CD14-positive monocyte (primary cell): ENCODE data around the gene PPEF1. TPM values are rescaled to one million over a fixed set of nuclear protein-coding genes. Genes with fewer than 3 reads are reported as not detected.

ENCODE experiments used
- DNase-seq, 3 donors: peaks; one replicate each; pipeline ENCODE4 v3.0.0-alpha.2; 2011 to 2022
- H2AFZ ChIP-seq: 2 replicates; pipeline ENCODE4 v1.6.0; 2012; ENCODE audit warnings: mild to moderate bottlenecking, low read depth, low read length, inconsistent platforms; ENCODE audit not compliant: insufficient read depth, poor library complexity, severe bottlenecking
- H3K27ac ChIP-seq, 2 donors: 1 replicate in 1 of 2; 2 replicates in 1 of 2; pipeline ENCODE4 v1.5.1; 2012 to 2013; ENCODE audit warnings: low read length in 2 of 2, control low read depth in 1 of 2, inconsistent platforms in 1 of 2, low read depth in 1 of 2, mild to moderate bottlenecking in 1 of 2
- H3K27me3 ChIP-seq, 2 donors: one replicate each; pipeline versions ENCODE4 v1.6.0 to v1.6.1; 2011 to 2013; ENCODE audit warnings: low read length in 2 of 2; ENCODE audit not compliant: control insufficient read depth in 2 of 2, insufficient read depth in 2 of 2
- H3K36me3 ChIP-seq, 2 donors: replicated peaks in 1 of 2; 1 replicate in 1 of 2; 2 replicates in 1 of 2; pipeline versions ENCODE4 v1.5.1 to v1.6.1; 2012 to 2013; ENCODE audit warnings: low read length in 2 of 2, control low read depth in 1 of 2, inconsistent platforms in 1 of 2, mild to moderate bottlenecking in 1 of 2; ENCODE audit not compliant: insufficient read depth in 2 of 2, control insufficient read depth in 1 of 2
- H3K4me1 ChIP-seq, 2 donors: 1 replicate in 1 of 2; 2 replicates in 1 of 2; pipeline versions ENCODE4 v1.5.1 to v1.6.1; 2012 to 2013; ENCODE audit warnings: low read length in 2 of 2, control low read depth in 1 of 2, inconsistent platforms in 1 of 2, mild to moderate bottlenecking in 1 of 2, moderate library complexity in 1 of 2; ENCODE audit not compliant: insufficient read depth in 2 of 2, control insufficient read depth in 1 of 2
- H3K4me2 ChIP-seq: replicated peaks from 2 replicates; pipeline ENCODE3; 2012; ENCODE audit warnings: low read length, moderate library complexity, mild to moderate bottlenecking; ENCODE audit not compliant: poor library complexity, severe bottlenecking; ENCODE audit errors: extremely low read depth
- H3K4me3 ChIP-seq, 3 experiments: fragments of 200-600 bp in 1 of 3; sonication (generic) in 1 of 3; replicated peaks in 1 of 3; 1 replicate in 2 of 3; 2 replicates in 1 of 3; pipeline ENCODE4 v1.5.1; 2011 to 2013; ENCODE audit warnings: low read length in 3 of 3, mild to moderate bottlenecking in 3 of 3, control low read depth in 2 of 3, low read depth in 2 of 3, inconsistent platforms in 1 of 3, moderate library complexity in 1 of 3
- H3K79me2 ChIP-seq: 2 replicates; pipeline ENCODE4 v1.6.0; 2012; ENCODE audit warnings: mild to moderate bottlenecking, control low read depth, inconsistent platforms, low read length, moderate library complexity; ENCODE audit not compliant: insufficient read depth
- H3K9ac ChIP-seq: 2 replicates; pipeline ENCODE4 v1.6.0; 2017; ENCODE audit warnings: low read length, mild to moderate bottlenecking; ENCODE audit not compliant: insufficient read depth, poor library complexity, severe bottlenecking
- H3K9me3 ChIP-seq, 2 donors: replicated peaks in 1 of 2; 1 replicate in 1 of 2; 2 replicates in 1 of 2; pipeline versions ENCODE4 v1.5.1 to v1.6.1; 2012 to 2013; ENCODE audit warnings: low read length in 2 of 2, control low read depth in 1 of 2; ENCODE audit not compliant: control insufficient read depth in 1 of 2, insufficient read depth in 1 of 2
- H4K20me1 ChIP-seq: 2 replicates; pipeline ENCODE4 v1.6.0; 2012; ENCODE audit warnings: mild to moderate bottlenecking, low read length, control low read depth, moderate library complexity; ENCODE audit not compliant: insufficient read depth
- H3K27ac Mint-ChIP-seq, 7 donors: one replicate each; pipeline ENCODE4 v1.8.0; 2020; ENCODE audit warnings: mild to moderate bottlenecking in 7 of 7, mixed read lengths in 7 of 7, moderate library complexity in 6 of 7, inconsistent platforms in 2 of 7
- H3K27me3 Mint-ChIP-seq, 3 donors: one replicate each; pipeline ENCODE4 v1.8.0; 2021 to 2022; ENCODE audit warnings: low read depth in 3 of 3, mild to moderate bottlenecking in 3 of 3, mixed read lengths in 3 of 3, moderate library complexity in 3 of 3, inconsistent platforms in 1 of 3
- H3K36me3 Mint-ChIP-seq, 2 donors: one replicate each; pipeline ENCODE4 v1.8.0; 2020; ENCODE audit warnings: mixed read lengths in 2 of 2, inconsistent platforms in 1 of 2, mild to moderate bottlenecking in 1 of 2
- H3K4me1 Mint-ChIP-seq: one replicate; pipeline ENCODE4 v1.8.0; 2020; ENCODE audit warnings: mild to moderate bottlenecking, mixed read lengths
- H3K4me3 Mint-ChIP-seq, 2 donors: one replicate each; pipeline ENCODE4 v1.8.0; 2020; ENCODE audit warnings: mild to moderate bottlenecking in 2 of 2, mixed read lengths in 2 of 2, moderate library complexity in 1 of 2
- H3K9me3 Mint-ChIP-seq, 7 donors: one replicate each; pipeline ENCODE4 v1.8.0; 2020 to 2022; ENCODE audit warnings: mixed read lengths in 7 of 7, mild to moderate bottlenecking in 6 of 7, moderate library complexity in 6 of 7, inconsistent platforms in 2 of 7
- WGBS: methylation state at CpG from one replicate; pipeline ENCODE4 v1.1.5; 2013; ENCODE audit warnings: missing lambda C conversion rate; ENCODE audit not compliant: insufficient coverage; 5-methylcytosine and 5-hydroxymethylcytosine counted together
- intact Hi-C, 2 donors: fragments of 100-400 bp; cut with micrococcal nuclease; formaldehyde crosslinking; loops; one replicate each; pipeline versions ENCODE4 v1.15.0 to v1.15.1; 2023
- polyA plus RNA-seq, 3 donors: library from polyadenylated mRNA; depleted of rRNA in 1 of 3; unstranded in 2 of 3; stranded (reverse) in 1 of 3; fragments of 300-500 nt in 2 of 3; fragments of >200 nt in 1 of 3; fragmentation: Illumina TruSeq in 2 of 3; gene quantifications; 1 replicate in 2 of 3; 2 replicates in 1 of 3; pipeline ENCODE4 v1.2.3, GENCODE V29; 2012 to 2021
- TF ChIP-seq, protein P1 (sequence below): fragments of 200-600 bp; IDR thresholded peaks from one replicate; pipeline ENCODE4 v1.8.0; 2022; ENCODE audit warnings: antibody characterized with exemption, mild to moderate bottlenecking

PPEF1 gene
- polyA plus RNA-seq, 3 donors: 0.26 to 0.32 TPM; not detected in 1

DNA sequence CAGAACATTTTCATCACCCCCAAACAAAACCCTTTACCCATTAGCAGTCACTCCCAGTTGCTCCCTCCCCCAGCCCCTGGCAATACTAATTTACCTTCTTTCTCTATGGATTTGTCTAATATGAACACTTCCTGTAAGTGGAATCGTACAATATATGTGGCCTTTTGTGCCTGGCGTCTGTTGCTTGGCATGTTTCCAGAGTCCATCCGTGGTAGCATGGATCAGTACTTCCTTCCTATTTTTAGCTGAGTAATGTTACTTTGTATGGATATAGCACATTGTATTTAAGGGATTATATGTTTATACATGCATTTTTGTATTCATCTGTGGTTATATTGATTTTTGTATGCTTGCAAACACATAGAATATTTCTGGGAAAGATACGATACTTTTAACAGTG lies 48.2 kb downstream of the PPEF1 start:
- Histone ChIP-seq H3K4me1 (no peaks in the 10 kb centered on the region), H3K4me2 (no peak overlapping the region), H3K79me2 (no peaks in the 10 kb centered on the region), H3K9ac (no peak overlapping the region), H3K9me3 (no peaks in the 10 kb centered on the region), H3K4me3 (no peak overlapping the region), H3K36me3 (no peaks in the 10 kb centered on the region), H2AFZ (no peak overlapping the region), H4K20me1 (no peaks in the 10 kb centered on the region), H3K27me3 (no peaks in the 10 kb centered on the region), H3K27ac (no peak overlapping the region)
- TF ChIP-seq, protein P1, sequence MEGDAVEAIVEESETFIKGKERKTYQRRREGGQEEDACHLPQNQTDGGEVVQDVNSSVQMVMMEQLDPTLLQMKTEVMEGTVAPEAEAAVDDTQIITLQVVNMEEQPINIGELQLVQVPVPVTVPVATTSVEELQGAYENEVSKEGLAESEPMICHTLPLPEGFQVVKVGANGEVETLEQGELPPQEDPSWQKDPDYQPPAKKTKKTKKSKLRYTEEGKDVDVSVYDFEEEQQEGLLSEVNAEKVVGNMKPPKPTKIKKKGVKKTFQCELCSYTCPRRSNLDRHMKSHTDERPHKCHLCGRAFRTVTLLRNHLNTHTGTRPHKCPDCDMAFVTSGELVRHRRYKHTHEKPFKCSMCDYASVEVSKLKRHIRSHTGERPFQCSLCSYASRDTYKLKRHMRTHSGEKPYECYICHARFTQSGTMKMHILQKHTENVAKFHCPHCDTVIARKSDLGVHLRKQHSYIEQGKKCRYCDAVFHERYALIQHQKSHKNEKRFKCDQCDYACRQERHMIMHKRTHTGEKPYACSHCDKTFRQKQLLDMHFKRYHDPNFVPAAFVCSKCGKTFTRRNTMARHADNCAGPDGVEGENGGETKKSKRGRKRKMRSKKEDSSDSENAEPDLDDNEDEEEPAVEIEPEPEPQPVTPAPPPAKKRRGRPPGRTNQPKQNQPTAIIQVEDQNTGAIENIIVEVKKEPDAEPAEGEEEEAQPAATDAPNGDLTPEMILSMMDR: no peak
- no peak for DNase-seq
- peaks cover 0 to 3% (median 0%) of the 10 kb centered on the region in 3 donors for H3K27me3 Mint-ChIP-seq
- WGBS: no CpG with 5 or more reads among the region's 4 CpGs
- intact Hi-C loops: no loop called here
- H3K36me3 Mint-ChIP-seq: no peaks in the 10 kb centered on the region
- H3K4me1 Mint-ChIP-seq: peaks cover 3% of the 10 kb centered on the region
- H3K27ac Mint-ChIP-seq: no peak overlapping the region
- no peak overlapping the region for H3K4me3 Mint-ChIP-seq
- peaks cover 0 to 5% (median 2%) of the 10 kb centered on the region in 7 donors for H3K9me3 Mint-ChIP-seq

DNA sequence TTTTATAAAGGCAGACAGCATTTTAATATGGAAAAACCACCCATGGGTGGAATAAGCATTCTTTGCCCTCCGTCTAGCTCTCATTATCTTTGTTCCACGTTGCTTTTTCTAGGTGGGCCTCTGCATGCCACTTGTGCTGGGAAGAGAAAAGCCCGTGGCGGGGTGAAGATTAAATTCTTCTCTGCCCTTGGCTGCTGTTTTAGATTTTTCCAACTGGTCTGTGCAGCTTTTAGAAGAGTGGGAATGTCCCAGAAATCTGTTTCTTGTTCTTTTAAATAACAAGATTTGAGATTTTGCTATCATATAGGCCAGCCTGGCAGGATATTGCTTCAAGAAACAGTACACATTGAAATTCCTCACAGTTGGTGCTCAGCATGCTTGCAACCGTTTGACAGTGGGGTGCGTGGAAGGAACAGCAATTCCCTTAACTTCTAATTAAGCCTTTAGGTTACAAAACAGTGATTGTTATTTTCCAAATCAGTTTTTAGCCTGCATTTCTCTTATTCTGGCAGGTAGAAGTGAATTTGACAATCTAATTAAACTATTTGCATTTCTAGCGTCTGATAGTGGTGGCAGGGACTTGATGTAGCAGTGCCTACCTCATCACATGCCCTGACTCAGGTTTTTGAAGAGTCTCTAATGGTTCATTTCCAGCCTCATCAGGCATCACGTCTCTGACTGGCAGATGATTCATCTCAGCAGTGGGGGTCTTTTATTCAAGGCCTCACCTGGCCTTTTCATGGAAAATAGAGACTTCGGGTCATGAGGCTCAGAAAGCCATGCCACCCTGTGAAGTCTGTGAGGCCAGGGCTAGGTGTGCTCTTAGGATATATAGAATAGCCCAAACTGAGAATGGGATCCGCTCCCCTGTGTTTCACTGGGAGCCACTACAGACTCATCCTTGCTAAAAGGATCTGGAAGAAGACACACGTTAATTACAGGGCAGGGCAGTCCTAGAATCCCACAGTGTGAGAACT lies 50.8 kb downstream of the PPEF1 start:
- H3K9me3 ChIP-seq: no peaks in the 10 kb centered on the region
- H3K27me3 ChIP-seq: no peaks in the 10 kb centered on the region
- no peak for DNase-seq
- no peaks in the 10 kb centered on the region for H3K27me3 Mint-ChIP-seq
- peaks cover 3% of the 10 kb centered on the region for H3K4me1 Mint-ChIP-seq
- H3K9ac ChIP-seq: no peak overlapping the region
- H3K4me1 ChIP-seq: no peaks in the 10 kb centered on the region
- TF ChIP-seq, protein P1: no peak
- no peaks in the 10 kb centered on the region for H3K79me2 ChIP-seq
- H3K27ac ChIP-seq: no peak overlapping the region
- no peak overlapping the region for H3K4me3 Mint-ChIP-seq
- H3K9me3 Mint-ChIP-seq: peaks cover 0 to 1% (median 0%) of the 10 kb centered on the region in 7 donors
- no CpG with 5 or more reads among the region's 11 CpGs for WGBS
- H3K36me3 Mint-ChIP-seq: no peaks in the 10 kb centered on the region
- intact Hi-C loops: no loop called here
- H3K36me3 ChIP-seq: no peaks in the 10 kb centered on the region
- H4K20me1 ChIP-seq: no peaks in the 10 kb centered on the region
- no peak overlapping the region for H3K27ac Mint-ChIP-seq
- no peak overlapping the region for H3K4me2 ChIP-seq
- H2AFZ ChIP-seq: no peak overlapping the region
- no peak overlapping the region for H3K4me3 ChIP-seq
